Measurements from ENCODE around the gene TIMM22. TPM values are rescaled to one million over a fixed set of nuclear protein-coding genes. Genes with fewer than 3 reads are reported as not detected.
"Not testable (repeated sequence)": the region's sequence is repeated elsewhere in the genome, so short reads cannot be mapped to it uniquely, and the experiment has no call there.

TIMM22 gene
- total RNA-seq, 1 donor: 20.3 TPM

GRCh38 chr17:973053-973452 lies 23.9 kb upstream of the TIMM22 start:
- DNase-seq (ENCODE audit: low read depth): no peak
- TF ChIP-seq CTCF (IDR thresholded peaks at IDR 0.05; ENCODE audit: insufficient read depth, low read depth, low read length): no peak
- H3K4me3 ChIP-seq (ENCODE audit: low read depth, low read length): no peak overlapping the region

GRCh38 chr17:974778-975177 lies 22.2 kb upstream of the TIMM22 start:
- not testable (repeated sequence) for H3K4me3 ChIP-seq (ENCODE audit: low read depth, low read length); DNase-seq (ENCODE audit: low read depth)

- peak overlapping the region; percentile 34 for H3K4me3 ChIP-seq (ENCODE audit: low read depth, low read length)
- DNase-seq (ENCODE audit: low read depth): peak; percentile 53
- TF ChIP-seq CTCF (IDR thresholded peaks at IDR 0.05; ENCODE audit: insufficient read depth, low read depth, low read length): no peak
These were observed 21.5 kb upstream of the TIMM22 start for GRCh38 chr17:975371-975915.

- DNase-seq (ENCODE audit: low read depth): no peak
- TF ChIP-seq CTCF (IDR thresholded peaks at IDR 0.05; ENCODE audit: insufficient read depth, low read depth, low read length): no peak
- H3K4me3 ChIP-seq (ENCODE audit: low read depth, low read length): peak overlapping the region; percentile 0
These were observed 20.6 kb upstream of the TIMM22 start for GRCh38 chr17:976312-976711.

GRCh38 chr17:977166-977565 lies 19.8 kb upstream of the TIMM22 start:
- H3K4me3 ChIP-seq (ENCODE audit: low read depth, low read length): peak overlapping the region; percentile 74
- no peak for DNase-seq (ENCODE audit: low read depth)

GRCh38 chr17:978103-979093 lies 18.5 kb upstream of the TIMM22 start:
- DNase-seq (ENCODE audit: low read depth): peak; percentile 78
- no peak for TF ChIP-seq CTCF (IDR thresholded peaks at IDR 0.05; ENCODE audit: insufficient read depth, low read depth, low read length)
- peak overlapping the region; percentile 74 for H3K4me3 ChIP-seq (ENCODE audit: low read depth, low read length)

More at GRCh38 chr17:977166-977565, 19.8 kb upstream of the TIMM22 start:
- TF ChIP-seq CTCF (IDR thresholded peaks at IDR 0.05; ENCODE audit: insufficient read depth, low read depth, low read length): no peak

- DNase-seq (ENCODE audit: low read depth): no peak
- TF ChIP-seq CTCF (IDR thresholded peaks at IDR 0.05; ENCODE audit: insufficient read depth, low read depth, low read length): no peak
These were observed 17.8 kb upstream of the TIMM22 start for GRCh38 chr17:979212-979538.

More at GRCh38 chr17:979212-979538, 17.8 kb upstream of the TIMM22 start:
- H3K4me3 ChIP-seq (ENCODE audit: low read depth, low read length): peak overlapping the region; percentile 74
